ENCODE data around the gene COL6A1.

GRCh38 chr21:45954261-45954660, 27.3 kb upstream of the COL6A1 start:
- no peak for TF ChIP-seq CTCF (IDR thresholded peaks at IDR 0.05; ENCODE audit: insufficient read depth, low read length)
- TF ChIP-seq POLR2AphosphoS5 (IDR thresholded peaks at IDR 0.05; ENCODE audit: low read depth): no peak
